Peyer's patch (tissue), 4 donors: ENCODE data around the gene KRTAP3-2. TPM values are rescaled to one million over a fixed set of nuclear protein-coding genes. Genes with fewer than 3 reads are reported as not detected.

ENCODE experiments used
- DNase-seq, 3 donors: peaks; one replicate each; pipeline ENCODE4 v3.0.0-alpha.2; 2017 to 2019
- H3K27ac ChIP-seq, 4 donors: fragments of 200-600 bp; sonication (generic); one replicate each; pipeline ENCODE4 v1.5.1; 2016 to 2019
- H3K27me3 ChIP-seq, 2 donors: fragments of 200-600 bp; sonication (generic); one replicate each; pipeline ENCODE4 v1.5.1; 2019
- H3K36me3 ChIP-seq, 3 donors: fragments of 200-600 bp; sonication (generic); one replicate each; pipeline ENCODE4 v1.5.1; 2016 to 2019
- H3K4me1 ChIP-seq, 4 donors: fragments of 200-600 bp; sonication (generic); one replicate each; pipeline ENCODE4 v1.5.1; 2016 to 2019
- H3K4me3 ChIP-seq, 4 donors: fragments of 200-600 bp; sonication (generic); 1 replicate in 3 of 4; 2 replicates in 1 of 4; pipeline ENCODE4 v1.5.1; 2016 to 2019; ENCODE audit warnings: mild to moderate bottlenecking in 1 of 4
- H3K9me3 ChIP-seq, 4 donors: fragments of 200-600 bp; sonication (generic); one replicate each; pipeline ENCODE4 v1.5.1; 2016 to 2019; ENCODE audit warnings: mild to moderate bottlenecking in 1 of 4
- CTCF ChIP-seq, 6 experiments: fragments of 450-650 bp in 4 of 6; fragments of 200-600 bp in 2 of 6; sonication (generic) in 1 of 6; IDR thresholded peaks; one replicate each; pipeline ENCODE4 v1.5.1; 2017 to 2019; ENCODE audit warnings: antibody characterized with exemption in 6 of 6, mild to moderate bottlenecking in 3 of 6, moderate library complexity in 1 of 6
- POLR2A ChIP-seq, 2 donors: fragments of 450-650 bp; IDR thresholded peaks; one replicate each; pipeline ENCODE4 v1.5.1; 2017; ENCODE audit warnings: antibody characterized with exemption in 2 of 2, mild to moderate bottlenecking in 2 of 2, moderate library complexity in 2 of 2
- total RNA-seq, 4 donors: library from RNA; depleted of rRNA; stranded (reverse); fragments of >200 nt; gene quantifications; one replicate each; pipeline ENCODE4 v1.1.0, GENCODE V29; 2016

Gene KRTAP3-2
- total RNA-seq, 4 donors from 2014 or later = not detected

- no peaks in the 10 kb centered on the region for H3K27me3 ChIP-seq
- H3K36me3 ChIP-seq = no peaks in the 10 kb centered on the region
- no peak overlapping the region for H3K27ac ChIP-seq
- no peak for DNase-seq
- no peaks in the 10 kb centered on the region for H3K9me3 ChIP-seq
- TF ChIP-seq CTCF (IDR thresholded peaks at IDR 0.05) (no peak), POLR2A (IDR thresholded peaks at IDR 0.05) (no peak)
- H3K4me3 ChIP-seq = no peak overlapping the region
- no peaks in the 10 kb centered on the region for H3K4me1 ChIP-seq
Measured at GRCh38 chr17:40981115-40981514, 18.6 kb downstream of the KRTAP3-2 start.

GRCh38 chr17:40980596-40980995, 19.1 kb downstream of the KRTAP3-2 start:
- no peaks in the 10 kb centered on the region for H3K27me3 ChIP-seq
- no peaks in the 10 kb centered on the region for H3K4me1 ChIP-seq
- no peak for TF ChIP-seq POLR2A (IDR thresholded peaks at IDR 0.05)
- no peak for TF ChIP-seq CTCF (IDR thresholded peaks at IDR 0.05)
- H3K4me3 ChIP-seq = no peak overlapping the region
- no peak for DNase-seq
- no peaks in the 10 kb centered on the region for H3K9me3 ChIP-seq
- no peaks in the 10 kb centered on the region for H3K36me3 ChIP-seq
- H3K27ac ChIP-seq = no peak overlapping the region

GRCh38 chr17:40980117-40980516, 19.6 kb downstream of the KRTAP3-2 start:
- no peaks in the 10 kb centered on the region for H3K27me3 ChIP-seq
- H3K36me3 ChIP-seq = no peaks in the 10 kb centered on the region
- H3K27ac ChIP-seq = no peak overlapping the region
- no peak overlapping the region for H3K4me3 ChIP-seq
- H3K9me3 ChIP-seq = no peaks in the 10 kb centered on the region
- TF ChIP-seq CTCF (IDR thresholded peaks at IDR 0.05) (no peak), POLR2A (IDR thresholded peaks at IDR 0.05) (no peak)
- no peaks in the 10 kb centered on the region for H3K4me1 ChIP-seq
- no peak for DNase-seq

- Histone ChIP-seq H3K27ac (no peak overlapping the region), H3K4me1 (no peaks in the 10 kb centered on the region), H3K27me3 (no peaks in the 10 kb centered on the region), H3K36me3 (no peaks in the 10 kb centered on the region), H3K9me3 (no peaks in the 10 kb centered on the region), H3K4me3 (no peak overlapping the region)
- TF ChIP-seq POLR2A (IDR thresholded peaks at IDR 0.05) (no peak), CTCF (IDR thresholded peaks at IDR 0.05) (no peak)
- DNase-seq = no peak
Measured at GRCh38 chr17:40978575-40979151, 21.0 kb downstream of the KRTAP3-2 start.

GRCh38 chr17:40975516-40975915, 24.2 kb downstream of the KRTAP3-2 start:
- Histone ChIP-seq H3K27ac (no peak overlapping the region), H3K4me3 (no peak overlapping the region), H3K4me1 (no peaks in the 10 kb centered on the region), H3K9me3 (no peaks in the 10 kb centered on the region), H3K27me3 (no peaks in the 10 kb centered on the region), H3K36me3 (no peaks in the 10 kb centered on the region)
- TF ChIP-seq POLR2A (IDR thresholded peaks at IDR 0.05) = no peak
- TF ChIP-seq CTCF (IDR thresholded peaks at IDR 0.05) = no peak
- DNase-seq = no peak

GRCh38 chr17:40974366-40974765, 25.3 kb downstream of the KRTAP3-2 start:
- DNase-seq = no peak
- Histone ChIP-seq H3K36me3 (no peaks in the 10 kb centered on the region), H3K27me3 (no peaks in the 10 kb centered on the region), H3K4me3 (no peak overlapping the region), H3K27ac (no peak overlapping the region), H3K9me3 (no peaks in the 10 kb centered on the region), H3K4me1 (no peaks in the 10 kb centered on the region)
- TF ChIP-seq CTCF (IDR thresholded peaks at IDR 0.05) (no peak), POLR2A (IDR thresholded peaks at IDR 0.05) (no peak)
